ENCODE results near the gene TAAR6.
A peak's percentile ranks its signal among the peaks of the same experiment; 100 is the strongest.
"Not testable (repeated sequence)": the region's sequence is repeated elsewhere in the genome, so short reads cannot be mapped to it uniquely, and the experiment has no call there.

Gene TAAR6

GRCh38 chr6:132590362-132590761 lies 20.2 kb downstream of the TAAR6 start:
- no peak for DNase-seq (ENCODE audit: low spot score)

- no peak for DNase-seq (ENCODE audit: low spot score)
Measured at GRCh38 chr6:132592855-132593254, 22.7 kb downstream of the TAAR6 start.

GRCh38 chr6:132596201-132596600 lies 26.1 kb downstream of the TAAR6 start:
- DNase-seq (ENCODE audit: low spot score): no peak

- DNase-seq (ENCODE audit: low spot score): peak; percentile 38
Measured at GRCh38 chr6:132598473-132598872, 28.4 kb downstream of the TAAR6 start.

GRCh38 chr6:132600900-132601299 lies 30.8 kb downstream of the TAAR6 start:
- DNase-seq (ENCODE audit: low spot score): not testable (repeated sequence)

- DNase-seq (ENCODE audit: low spot score): no peak
Measured at GRCh38 chr6:132604635-132605152, 34.6 kb downstream of the TAAR6 start.

GRCh38 chr6:132607544-132608233 lies 37.6 kb downstream of the TAAR6 start:
- DNase-seq (ENCODE audit: low spot score): peak; percentile 86

GRCh38 chr6:132611616-132612015 lies 41.5 kb downstream of the TAAR6 start:
- DNase-seq (ENCODE audit: low spot score): no peak

GRCh38 chr6:132612449-132613108 lies 42.5 kb downstream of the TAAR6 start:
- no peak for DNase-seq (ENCODE audit: low spot score)

GRCh38 chr6:132614554-132614953 lies 44.4 kb downstream of the TAAR6 start:
- DNase-seq (ENCODE audit: low spot score): peak; percentile 65

- DNase-seq (ENCODE audit: low spot score): no peak
Measured at GRCh38 chr6:132616677-132617076, 46.6 kb downstream of the TAAR6 start.

Data from kidney tubule cell (primary cell).